ENCODE results near the gene FADS2. TPM values are rescaled to one million over a fixed set of nuclear protein-coding genes. Genes with fewer than 3 reads are reported as not detected.

Gene FADS2
- total and polyA plus RNA-seq, 2 donors = 11.2 to 39.5 TPM

- Histone ChIP-seq H3K4me1 (ENCODE audit: control insufficient read depth in 2 of 2, insufficient read depth in 2 of 2, low read length in 2 of 2) (peaks cover 0 to 11% of the 10 kb centered on the region in 2 donors), H3K27ac (ENCODE audit: low read depth in 1 of 2, low read length in 1 of 2) (no peak overlapping the region), H3K36me3 (ENCODE audit: control insufficient read depth in 2 of 2, insufficient read depth in 2 of 2, low read length in 1 of 2) (peaks cover 37 to 38% of the 10 kb centered on the region in 2 donors), H3K4me3 (ENCODE audit: low read length in 2 of 2) (no peak overlapping the region), H3K9me3 (ENCODE audit: control insufficient read depth in 2 of 2, insufficient read depth in 1 of 2, low read length in 1 of 2) (no peaks in the 10 kb centered on the region), H3K27me3 (ENCODE audit: control insufficient read depth in 2 of 2, insufficient read depth in 1 of 2, low read length in 1 of 2) (peaks cover 0 to 9% of the 10 kb centered on the region in 2 donors)
- 95% methylated on average over 6 of the region's 6 CpGs for WGBS
- DNase-seq (ENCODE audit: low read depth in 6 of 9, low spot score in 9 of 9) = no peak
Observed at GRCh38 chr11:61866958-61867343, 38.9 kb downstream of the FADS2 start.

GRCh38 chr11:61868571-61869428, 40.7 kb downstream of the FADS2 start:
- Histone ChIP-seq H3K27ac (ENCODE audit: low read depth in 1 of 2, low read length in 1 of 2) (no peak overlapping the region), H3K27me3 (ENCODE audit: control insufficient read depth in 2 of 2, insufficient read depth in 1 of 2, low read length in 1 of 2) (peaks cover 0 to 13% of the 10 kb centered on the region in 2 donors), H3K4me3 (ENCODE audit: low read length in 2 of 2) (no peak overlapping the region), H3K36me3 (ENCODE audit: control insufficient read depth in 2 of 2, insufficient read depth in 2 of 2, low read length in 1 of 2) (peaks cover 19% of the 10 kb centered on the region in 2 donors), H3K4me1 (ENCODE audit: control insufficient read depth in 2 of 2, insufficient read depth in 2 of 2, low read length in 2 of 2) (peaks cover 0 to 11% of the 10 kb centered on the region in 2 donors), H3K9me3 (ENCODE audit: control insufficient read depth in 2 of 2, insufficient read depth in 1 of 2, low read length in 1 of 2) (no peaks in the 10 kb centered on the region)
- WGBS = 92% methylated on average over 14 of the region's 14 CpGs
- no peak for DNase-seq (ENCODE audit: low read depth in 6 of 9, low spot score in 9 of 9)

DNA sequence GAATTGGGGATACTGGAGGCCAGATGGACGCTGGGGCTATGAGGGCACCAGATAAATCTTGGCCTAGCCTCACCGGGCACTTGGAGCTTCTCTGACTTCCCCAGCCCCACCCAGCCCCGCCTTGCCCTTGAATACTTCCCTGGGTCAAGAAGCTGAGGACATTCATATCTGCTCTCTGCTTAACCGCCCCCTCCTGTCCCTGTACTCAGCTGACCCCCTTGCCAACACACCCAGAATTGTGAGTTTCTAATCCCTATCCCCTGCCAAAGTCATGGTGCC, 41.3 kb downstream of the FADS2 start:
- peaks cover 0 to 13% of the 10 kb centered on the region in 2 donors for H3K27me3 ChIP-seq (ENCODE audit: control insufficient read depth in 2 of 2, insufficient read depth in 1 of 2, low read length in 1 of 2)
- no peaks in the 10 kb centered on the region for H3K9me3 ChIP-seq (ENCODE audit: control insufficient read depth in 2 of 2, insufficient read depth in 1 of 2, low read length in 1 of 2)
- H3K4me3 ChIP-seq (ENCODE audit: low read length in 2 of 2) = no peak overlapping the region
- H3K27ac ChIP-seq (ENCODE audit: low read depth in 1 of 2, low read length in 1 of 2) = no peak overlapping the region
- DNase-seq (ENCODE audit: low read depth in 6 of 9, low spot score in 9 of 9) = no peak
- WGBS = 92% methylated on average over 4 of the region's 4 CpGs
- H3K36me3 ChIP-seq (ENCODE audit: control insufficient read depth in 2 of 2, insufficient read depth in 2 of 2, low read length in 1 of 2) = peaks cover 15 to 16% of the 10 kb centered on the region in 2 donors
- H3K4me1 ChIP-seq (ENCODE audit: control insufficient read depth in 2 of 2, insufficient read depth in 2 of 2, low read length in 2 of 2) = peaks cover 0 to 11% of the 10 kb centered on the region in 2 donors

DNA sequence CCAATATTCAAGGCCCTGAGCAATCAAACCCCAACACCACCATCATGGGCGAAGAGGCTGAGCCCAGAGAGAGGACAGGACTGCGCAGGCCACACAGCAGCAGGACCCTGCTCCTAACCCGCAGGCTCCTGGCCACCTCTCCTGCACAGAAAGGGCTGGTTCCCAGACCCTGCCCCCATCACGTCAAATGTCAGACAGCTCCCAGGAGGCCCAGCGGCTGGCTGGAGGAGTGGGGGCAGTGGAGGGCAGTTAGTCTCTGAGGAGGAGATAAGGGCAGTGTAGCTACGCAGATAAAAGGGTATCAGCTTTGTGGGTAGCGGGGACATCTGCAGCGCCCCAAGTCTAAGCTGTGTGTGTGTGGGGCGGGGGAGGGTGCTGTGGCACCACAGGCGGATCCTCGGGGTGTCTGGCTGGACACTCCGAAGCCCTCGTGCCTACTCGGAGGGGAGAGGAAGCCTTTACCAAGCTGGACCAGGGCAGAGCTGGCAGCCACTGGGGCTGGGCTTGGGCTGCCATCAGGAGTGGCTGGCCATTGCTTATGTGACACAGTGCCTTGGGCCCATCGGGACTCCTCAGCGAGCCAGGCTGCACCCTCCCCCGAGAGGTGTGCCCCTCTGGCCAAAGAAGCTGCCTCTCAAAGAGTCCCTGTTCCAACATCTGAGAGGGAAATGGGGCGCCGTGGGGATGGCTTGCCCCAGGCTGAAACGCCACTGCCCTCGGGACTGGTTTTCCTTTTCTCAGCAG, 41.8 kb downstream of the FADS2 start:
- no peak overlapping the region for H3K4me3 ChIP-seq (ENCODE audit: low read length in 2 of 2)
- H3K9me3 ChIP-seq (ENCODE audit: control insufficient read depth in 2 of 2, insufficient read depth in 1 of 2, low read length in 1 of 2) = no peaks in the 10 kb centered on the region
- 90% methylated on average over 21 of the region's 21 CpGs for WGBS
- H3K27me3 ChIP-seq (ENCODE audit: control insufficient read depth in 2 of 2, insufficient read depth in 1 of 2, low read length in 1 of 2) = peaks cover 0 to 13% of the 10 kb centered on the region in 2 donors
- H3K36me3 ChIP-seq (ENCODE audit: control insufficient read depth in 2 of 2, insufficient read depth in 2 of 2, low read length in 1 of 2) = peaks cover 11 to 14% of the 10 kb centered on the region in 2 donors
- H3K4me1 ChIP-seq (ENCODE audit: control insufficient read depth in 2 of 2, insufficient read depth in 2 of 2, low read length in 2 of 2) = peaks cover 0 to 11% of the 10 kb centered on the region in 2 donors
- no peak overlapping the region for H3K27ac ChIP-seq (ENCODE audit: low read depth in 1 of 2, low read length in 1 of 2)
- no peak for DNase-seq (ENCODE audit: low read depth in 6 of 9, low spot score in 9 of 9)

GRCh38 chr11:61870541-61871031, 42.5 kb downstream of the FADS2 start:
- DNase-seq (ENCODE audit: low read depth in 6 of 9, low spot score in 9 of 9) = no peak
- H3K36me3 ChIP-seq (ENCODE audit: control insufficient read depth in 2 of 2, insufficient read depth in 2 of 2, low read length in 1 of 2) = peaks cover 4 to 10% of the 10 kb centered on the region in 2 donors
- H3K4me3 ChIP-seq (ENCODE audit: low read length in 2 of 2) = no peak overlapping the region
- no peak overlapping the region for H3K27ac ChIP-seq (ENCODE audit: low read depth in 1 of 2, low read length in 1 of 2)
- H3K9me3 ChIP-seq (ENCODE audit: control insufficient read depth in 2 of 2, insufficient read depth in 1 of 2, low read length in 1 of 2) = no peaks in the 10 kb centered on the region
- H3K4me1 ChIP-seq (ENCODE audit: control insufficient read depth in 2 of 2, insufficient read depth in 2 of 2, low read length in 2 of 2) = peaks cover 0 to 12% of the 10 kb centered on the region in 2 donors
- H3K27me3 ChIP-seq (ENCODE audit: control insufficient read depth in 2 of 2, insufficient read depth in 1 of 2, low read length in 1 of 2) = peaks cover 0 to 13% of the 10 kb centered on the region in 2 donors
- WGBS = 85% methylated on average over 10 of the region's 10 CpGs

- no peak overlapping the region for H3K27ac ChIP-seq (ENCODE audit: low read depth in 1 of 2, low read length in 1 of 2)
- WGBS = 9% methylated on average over 24 of the region's 24 CpGs
- H3K4me1 ChIP-seq (ENCODE audit: control insufficient read depth in 2 of 2, insufficient read depth in 2 of 2, low read length in 2 of 2) = peaks cover 0 to 13% of the 10 kb centered on the region in 2 donors
- H3K9me3 ChIP-seq (ENCODE audit: control insufficient read depth in 2 of 2, insufficient read depth in 1 of 2, low read length in 1 of 2) = no peaks in the 10 kb centered on the region
- peaks cover 0 to 13% of the 10 kb centered on the region in 2 donors for H3K27me3 ChIP-seq (ENCODE audit: control insufficient read depth in 2 of 2, insufficient read depth in 1 of 2, low read length in 1 of 2)
- peak; percentile 14 to 75 (median 49) for DNase-seq (ENCODE audit: low read depth in 6 of 9, low spot score in 9 of 9)
- peaks cover 0 to 6% of the 10 kb centered on the region in 2 donors for H3K36me3 ChIP-seq (ENCODE audit: control insufficient read depth in 2 of 2, insufficient read depth in 2 of 2, low read length in 1 of 2)
- H3K4me3 ChIP-seq (ENCODE audit: low read length in 2 of 2) = no peak overlapping the region
Observed at GRCh38 chr11:61871158-61871597, 43.1 kb downstream of the FADS2 start.

DNA sequence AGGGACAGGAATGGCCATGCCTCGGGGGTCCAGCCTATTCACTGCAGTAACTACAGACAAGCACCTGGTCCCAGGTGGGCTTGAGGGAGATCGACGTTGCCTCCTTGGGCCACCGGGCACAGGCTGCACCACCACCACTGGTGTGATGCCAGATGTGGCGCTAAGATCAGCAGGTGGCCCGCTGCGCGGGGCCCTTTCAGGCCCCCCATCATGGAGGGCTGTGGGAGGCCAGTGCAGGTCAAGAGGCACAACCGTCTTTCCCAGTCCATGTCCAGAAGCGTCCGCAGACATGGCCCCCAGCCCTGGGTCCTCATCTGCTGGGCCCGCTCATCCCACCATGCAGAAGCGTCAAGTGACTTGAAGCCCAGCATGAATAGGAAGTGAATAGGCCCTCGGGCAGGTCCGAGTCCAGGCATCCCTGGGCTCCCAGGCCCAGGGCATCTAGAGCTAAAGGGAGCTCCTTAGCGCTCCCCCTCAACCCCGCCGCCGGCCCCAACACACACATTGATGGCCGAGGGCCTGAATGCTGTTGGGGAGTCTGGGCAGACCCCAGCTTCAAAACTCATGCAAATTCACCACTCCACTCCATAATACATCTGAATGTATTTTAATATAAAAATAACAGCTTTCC, 45.0 kb downstream of the FADS2 start:
- Histone ChIP-seq H3K4me1 (ENCODE audit: control insufficient read depth in 2 of 2, insufficient read depth in 2 of 2, low read length in 2 of 2) (peaks cover 0 to 13% of the 10 kb centered on the region in 2 donors), H3K4me3 (ENCODE audit: low read length in 2 of 2) (no peak overlapping the region), H3K27me3 (ENCODE audit: control insufficient read depth in 2 of 2, insufficient read depth in 1 of 2, low read length in 1 of 2) (peaks cover 0 to 13% of the 10 kb centered on the region in 2 donors), H3K36me3 (ENCODE audit: control insufficient read depth in 2 of 2, insufficient read depth in 2 of 2, low read length in 1 of 2) (no peaks in the 10 kb centered on the region), H3K9me3 (ENCODE audit: control insufficient read depth in 2 of 2, insufficient read depth in 1 of 2, low read length in 1 of 2) (no peaks in the 10 kb centered on the region), H3K27ac (ENCODE audit: low read depth in 1 of 2, low read length in 1 of 2) (no peak overlapping the region)
- WGBS = 98% methylated on average over 20 of the region's 20 CpGs
- DNase-seq (ENCODE audit: low read depth in 6 of 9, low spot score in 9 of 9) = no peak

DNA sequence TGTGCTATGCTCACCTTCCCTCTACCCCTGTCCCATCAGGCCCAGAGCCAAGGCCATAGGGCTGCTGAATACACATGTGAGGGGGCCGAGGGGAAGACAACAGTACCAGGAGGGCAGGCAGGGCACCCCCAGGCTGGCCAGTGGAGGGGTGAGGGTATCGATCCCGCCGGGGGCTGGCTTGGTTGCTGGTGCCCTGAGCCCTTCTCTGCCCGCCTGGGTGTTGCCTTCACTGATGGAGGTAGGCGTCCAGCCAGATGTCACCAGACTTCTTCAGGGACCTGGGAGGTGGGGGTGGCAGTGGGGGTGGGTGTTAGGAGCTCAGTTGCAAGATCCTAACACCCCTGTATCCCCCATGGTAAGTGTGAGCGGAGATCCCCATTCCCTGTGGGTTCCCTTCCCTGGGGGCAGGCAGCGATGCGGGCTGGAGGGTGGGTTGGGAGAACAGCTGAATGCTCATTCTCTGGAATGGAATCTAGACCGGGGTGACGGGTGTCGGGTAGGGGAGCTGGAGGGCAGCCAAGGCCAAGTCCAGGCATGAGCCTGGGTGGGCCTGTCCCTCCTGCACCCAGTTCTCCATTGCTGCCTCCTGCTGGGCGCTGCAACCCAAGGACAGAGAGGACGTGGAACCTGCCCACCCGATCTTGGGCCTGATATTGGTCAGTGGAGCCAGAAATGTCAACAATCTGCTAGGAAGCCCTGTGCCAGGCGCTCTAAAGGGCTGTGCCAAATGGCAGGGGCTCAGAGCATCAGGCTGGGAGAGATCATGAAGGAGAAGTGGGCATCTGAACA, 45.7 kb downstream of the FADS2 start:
- H3K27ac ChIP-seq (ENCODE audit: low read depth in 1 of 2, low read length in 1 of 2) = no peak overlapping the region
- H3K9me3 ChIP-seq (ENCODE audit: control insufficient read depth in 2 of 2, insufficient read depth in 1 of 2, low read length in 1 of 2) = no peaks in the 10 kb centered on the region
- no peak overlapping the region for H3K4me3 ChIP-seq (ENCODE audit: low read length in 2 of 2)
- 95% methylated on average over 16 of the region's 16 CpGs for WGBS
- H3K27me3 ChIP-seq (ENCODE audit: control insufficient read depth in 2 of 2, insufficient read depth in 1 of 2, low read length in 1 of 2) = peaks cover 0 to 13% of the 10 kb centered on the region in 2 donors
- peaks cover 0 to 13% of the 10 kb centered on the region in 2 donors for H3K4me1 ChIP-seq (ENCODE audit: control insufficient read depth in 2 of 2, insufficient read depth in 2 of 2, low read length in 2 of 2)
- no peaks in the 10 kb centered on the region for H3K36me3 ChIP-seq (ENCODE audit: control insufficient read depth in 2 of 2, insufficient read depth in 2 of 2, low read length in 1 of 2)
- no peak for DNase-seq (ENCODE audit: low read depth in 6 of 9, low spot score in 9 of 9)

Measured in thymus (tissue), 11 donors.